Large intestine (tissue), 3 donors: ENCODE results near the gene SYT1. TPM values are rescaled to one million over a fixed set of nuclear protein-coding genes. Genes with fewer than 3 reads are reported as not detected.

Source experiments
- DNase-seq, 2 donors: peaks; one replicate each; pipeline versions ENCODE4 v3.0.0 to v3.0.0-alpha.2; 2013
- H3K27ac ChIP-seq: one replicate; pipeline ENCODE4 v1.5.1; 2013; ENCODE audit warnings: low read length
- H3K27me3 ChIP-seq: 2 replicates; pipeline ENCODE4 v1.6.1; 2013; ENCODE audit warnings: low read length; ENCODE audit not compliant: control insufficient read depth, insufficient read depth
- H3K36me3 ChIP-seq: 2 replicates; pipeline ENCODE4 v1.6.1; 2013; ENCODE audit warnings: low read length; ENCODE audit not compliant: control insufficient read depth, insufficient read depth
- H3K4me1 ChIP-seq: one replicate; pipeline ENCODE4 v1.6.1; 2013; ENCODE audit warnings: low read length; ENCODE audit not compliant: control insufficient read depth, insufficient read depth
- H3K4me3 ChIP-seq: one replicate; pipeline ENCODE4 v1.5.1; 2013; ENCODE audit warnings: low read length
- H3K9me3 ChIP-seq: one replicate; pipeline ENCODE4 v1.6.1; 2013; ENCODE audit warnings: mild to moderate bottlenecking, low read depth, low read length, moderate library complexity; ENCODE audit not compliant: control insufficient read depth
- WGBS: methylation state at CpG from one replicate; pipeline ENCODE4 v1.1.5; 2013; ENCODE audit warnings: low lambda C conversion rate; ENCODE audit not compliant: insufficient coverage; 5-methylcytosine and 5-hydroxymethylcytosine counted together
- polyA plus RNA-seq: library from polyadenylated mRNA; unstranded; fragments of 120-200 nt; gene quantifications from one replicate; pipeline ENCODE4 v1.2.1, GENCODE V29; 2013

SYT1 gene
- polyA plus RNA-seq, 1 donor, result 12.6 TPM

GRCh38 chr12:79406993-79407392 lies 542.4 kb downstream of the SYT1 start:
- Histone ChIP-seq H3K4me1 (peaks cover 18% of the 10 kb centered on the region), H3K9me3 (no peaks in the 10 kb centered on the region), H3K27ac (no peak overlapping the region), H3K36me3 (no peaks in the 10 kb centered on the region), H3K4me3 (no peak overlapping the region), H3K27me3 (no peaks in the 10 kb centered on the region)
- no CpG with 5 or more reads among the region's 1 CpG for WGBS
- no peak for DNase-seq

GRCh38 chr12:79407671-79408622 lies 543.4 kb downstream of the SYT1 start:
- no peaks in the 10 kb centered on the region for H3K9me3 ChIP-seq
- no peak overlapping the region for H3K4me3 ChIP-seq
- no CpG with 5 or more reads among the region's 6 CpGs for WGBS
- no peaks in the 10 kb centered on the region for H3K36me3 ChIP-seq
- H3K27ac ChIP-seq, result peak overlapping the region; percentile 18
- peaks cover 18% of the 10 kb centered on the region for H3K4me1 ChIP-seq
- DNase-seq, result peak; percentile 43 to 59
- H3K27me3 ChIP-seq, result no peaks in the 10 kb centered on the region

GRCh38 chr12:79408689-79409088 lies 544.1 kb downstream of the SYT1 start:
- peaks cover 18% of the 10 kb centered on the region for H3K4me1 ChIP-seq
- DNase-seq, result no peak
- no peaks in the 10 kb centered on the region for H3K36me3 ChIP-seq
- H3K27ac ChIP-seq, result no peak overlapping the region
- H3K9me3 ChIP-seq, result no peaks in the 10 kb centered on the region
- H3K27me3 ChIP-seq, result no peaks in the 10 kb centered on the region
- 0% methylated on average over 1 of the region's 3 CpGs for WGBS
- H3K4me3 ChIP-seq, result no peak overlapping the region

- 77% methylated on average over 2 of the region's 2 CpGs for WGBS
- H3K9me3 ChIP-seq, result no peaks in the 10 kb centered on the region
- peaks cover 24% of the 10 kb centered on the region for H3K4me1 ChIP-seq
- H3K4me3 ChIP-seq, result no peak overlapping the region
- H3K27me3 ChIP-seq, result no peaks in the 10 kb centered on the region
- H3K36me3 ChIP-seq, result no peaks in the 10 kb centered on the region
- DNase-seq, result peak in 1 of 2 donors; percentile 24
- H3K27ac ChIP-seq, result peak overlapping the region; percentile 23
These were observed 545.0 kb downstream of the SYT1 start for GRCh38 chr12:79409562-79409961.

- DNase-seq, result no peak
- WGBS, result 78% methylated on average over 1 of the region's 3 CpGs
These were observed 547.2 kb downstream of the SYT1 start for GRCh38 chr12:79411791-79412190.

GRCh38 chr12:79413796-79414195 lies 549.2 kb downstream of the SYT1 start:
- peak overlapping the region; percentile 44 for H3K27ac ChIP-seq
- DNase-seq, result no peak
- H3K4me1 ChIP-seq, result peaks cover 28% of the 10 kb centered on the region
- no peaks in the 10 kb centered on the region for H3K27me3 ChIP-seq
- no peaks in the 10 kb centered on the region for H3K9me3 ChIP-seq
- H3K36me3 ChIP-seq, result no peaks in the 10 kb centered on the region
- H3K4me3 ChIP-seq, result no peak overlapping the region

More at GRCh38 chr12:79411791-79412190, 547.2 kb downstream of the SYT1 start:
- H3K27ac ChIP-seq, result no peak overlapping the region
- H3K36me3 ChIP-seq, result no peaks in the 10 kb centered on the region
- peaks cover 30% of the 10 kb centered on the region for H3K4me1 ChIP-seq
- H3K27me3 ChIP-seq, result no peaks in the 10 kb centered on the region
- no peak overlapping the region for H3K4me3 ChIP-seq
- no peaks in the 10 kb centered on the region for H3K9me3 ChIP-seq

- Histone ChIP-seq H3K4me3 (no peak overlapping the region), H3K36me3 (no peaks in the 10 kb centered on the region), H3K9me3 (no peaks in the 10 kb centered on the region), H3K27me3 (no peaks in the 10 kb centered on the region), H3K4me1 (peaks cover 25% of the 10 kb centered on the region), H3K27ac (peak overlapping the region; percentile 44)
- 60% methylated on average over 1 of the region's 2 CpGs for WGBS
- peak; percentile 46 to 74 for DNase-seq
These were observed 549.7 kb downstream of the SYT1 start for GRCh38 chr12:79414252-79414651.

GRCh38 chr12:79415321-79415720 lies 550.7 kb downstream of the SYT1 start:
- Histone ChIP-seq H3K4me1 (peaks cover 25% of the 10 kb centered on the region), H3K4me3 (no peak overlapping the region), H3K9me3 (no peaks in the 10 kb centered on the region), H3K36me3 (no peaks in the 10 kb centered on the region), H3K27ac (peak overlapping the region; percentile 82), H3K27me3 (no peaks in the 10 kb centered on the region)
- no peak for DNase-seq
- no CpG with 5 or more reads among the region's 2 CpGs for WGBS

GRCh38 chr12:79415746-79416435 lies 551.3 kb downstream of the SYT1 start:
- no peaks in the 10 kb centered on the region for H3K9me3 ChIP-seq
- no peaks in the 10 kb centered on the region for H3K27me3 ChIP-seq
- H3K27ac ChIP-seq, result peak overlapping the region; percentile 82
- H3K36me3 ChIP-seq, result no peaks in the 10 kb centered on the region
- 33% methylated on average over 3 of the region's 5 CpGs for WGBS
- no peak overlapping the region for H3K4me3 ChIP-seq
- peak; percentile 78 to 88 for DNase-seq
- peaks cover 29% of the 10 kb centered on the region for H3K4me1 ChIP-seq

- Histone ChIP-seq H3K27ac (peak overlapping the region; percentile 64), H3K4me1 (peaks cover 24% of the 10 kb centered on the region), H3K9me3 (no peaks in the 10 kb centered on the region), H3K27me3 (no peaks in the 10 kb centered on the region), H3K4me3 (no peak overlapping the region), H3K36me3 (no peaks in the 10 kb centered on the region)
- peak; percentile 78 to 89 for DNase-seq
These were observed 555.6 kb downstream of the SYT1 start for GRCh38 chr12:79420146-79420618.
